GM12878 (cell line): ENCODE data around the gene SLC2A4. TPM values are rescaled to one million over a fixed set of nuclear protein-coding genes. Genes with fewer than 3 reads are reported as not detected.

Experiments
- ATAC-seq: fragments of 200-7000 bp; cut with Tn5 transposase; 3 replicates; pipeline ENCODE4 v1.9.1; 2020; ENCODE audit warnings: mild to moderate bottlenecking, moderate library complexity
- BruUV-seq: library from RNA; stranded (reverse); fragments of 400-500 nt; replicated peaks from 2 replicates; lab custom pipeline; 2021; lab: Mats Ljungman, UMichigan
- CTCF ChIA-PET: fragments of 300-600 bp; sonication (Branson Sonifier 250); formaldehyde crosslinking; extraction: SDS; loops from one replicate; lab custom pipeline; 2021; ENCODE audit warnings: inconsistent platforms; lab: Yijun Ruan, JAX
- POLR2A ChIA-PET: fragments of 350-600 bp; formaldehyde crosslinking; extraction: SDS; loops from one replicate; lab custom pipeline; 2021; ENCODE audit warnings: inconsistent platforms; lab: Charles Lee
- RAD21 ChIA-PET: fragments of 300-600 bp; sonication (Branson Sonifier 250); formaldehyde crosslinking; loops from one replicate; lab custom pipeline; 2023; ENCODE audit warnings: antibody characterized with exemption; ENCODE audit not compliant: unreplicated experiment; lab: Charles Lee
- SMC1A ChIA-PET: fragments of 300-600 bp; sonication (Branson Sonifier 250); formaldehyde crosslinking; loops from one replicate; lab custom pipeline; 2023; ENCODE audit not compliant: unreplicated experiment, uncharacterized antibody; lab: Charles Lee
- DNase-seq: peaks from one replicate; pipeline ENCODE4 v3.0.0-alpha.2; 2011; ENCODE audit warnings: low read depth, low spot score
- FAIRE-seq: peaks from 3 replicates; lab custom pipeline; 2011; peaks lifted over from hg19 to GRCh38; lab: Jason Lieb, UNC
- H2AFZ ChIP-seq: 2 replicates; pipeline ENCODE4 v1.6.0; 2011; ENCODE audit warnings: low read depth, low read length, control low read depth; ENCODE audit not compliant: control insufficient read depth
- H3K27ac ChIP-seq: 2 replicates; pipeline ENCODE4 v1.5.1; 2011; ENCODE audit warnings: control low read depth; ENCODE audit not compliant: control insufficient read depth, insufficient read depth
- H3K27me3 ChIP-seq, 2 experiments: replicated peaks in 1 of 2; 2 replicates each; pipeline versions ENCODE4 v1.6.0 to v1.6.1; 2011; ENCODE audit warnings: low read length in 1 of 2; ENCODE audit not compliant: control insufficient read depth in 2 of 2, insufficient read depth in 2 of 2
- H3K36me3 ChIP-seq, 2 experiments: 2 replicates each; pipeline ENCODE4 v1.5.1; 2011; ENCODE audit warnings: low read length in 1 of 2; ENCODE audit not compliant: control insufficient read depth in 2 of 2, insufficient read depth in 2 of 2
- H3K4me1 ChIP-seq: 2 replicates; pipeline ENCODE4 v1.6.1; 2011; ENCODE audit warnings: mild to moderate bottlenecking, low read length, moderate library complexity, mixed read lengths; ENCODE audit not compliant: control insufficient read depth, insufficient read depth
- H3K4me2 ChIP-seq: 2 replicates; pipeline ENCODE4 v1.6.0; 2011; ENCODE audit warnings: control low read depth; ENCODE audit not compliant: control insufficient read depth, insufficient read depth
- H3K4me3 ChIP-seq: fragments of 200-600 bp; sonication (generic); 2 replicates; pipeline ENCODE4 v1.5.1; 2016
- H3K79me2 ChIP-seq: 2 replicates; pipeline ENCODE4 v1.6.0; 2011; ENCODE audit warnings: low read length; ENCODE audit not compliant: control insufficient read depth, insufficient read depth
- H3K9ac ChIP-seq: 2 replicates; pipeline ENCODE4 v1.8.0; 2011; ENCODE audit warnings: low read length, control low read depth, mixed read lengths; ENCODE audit not compliant: control insufficient read depth, insufficient read depth
- H3K9me3 ChIP-seq: replicated peaks from 3 replicates; pipeline ENCODE4 v1.5.1; 2011; ENCODE audit warnings: mild to moderate bottlenecking, low read length; ENCODE audit not compliant: control insufficient read depth, insufficient read depth
- H4K20me1 ChIP-seq: 2 replicates; pipeline ENCODE4 v1.6.0; 2011; ENCODE audit not compliant: control insufficient read depth, insufficient read depth
- EP300 ChIP-seq, 2 experiments: fragments of 150-350 bp in 1 of 2; IDR thresholded peaks; 2 replicates each; pipeline ENCODE4 v1.6.1; 2011 to 2012; ENCODE audit warnings: low read depth in 2 of 2, low read length in 2 of 2, borderline replicate concordance in 1 of 2, improper control_type of control experiment in 1 of 2, inconsistent platforms in 1 of 2; ENCODE audit not compliant: control insufficient read depth in 1 of 2
- GATAD2B ChIP-seq: fragments of 450-650 bp; conservative IDR thresholded peaks from 2 replicates; pipeline ENCODE4 v1.6.1; 2017; ENCODE audit warnings: low read depth, mild to moderate bottlenecking, moderate library complexity
- POLR2A ChIP-seq: IDR thresholded peaks from 2 replicates; pipeline ENCODE4 v1.6.1; 2011; ENCODE audit warnings: low read depth, mild to moderate bottlenecking, low read length
- POLR2AphosphoS5 ChIP-seq: IDR thresholded peaks from 2 replicates; pipeline ENCODE4 v1.6.1; 2011; ENCODE audit warnings: mild to moderate bottlenecking, low read length, inconsistent platforms
- SMAD5 ChIP-seq: IDR thresholded peaks from 2 replicates; pipeline ENCODE4 v1.6.1; 2016; ENCODE audit warnings: antibody characterized with exemption, low read depth
- WGBS: methylation state at CpG from one replicate; pipeline ENCODE4 v1.1.6; 2016; ENCODE audit warnings: low lambda C conversion rate; ENCODE audit not compliant: insufficient replicate concordance, insufficient coverage; ENCODE audit errors: missing lambda C conversion rate; 5-methylcytosine and 5-hydroxymethylcytosine counted together
- in situ Hi-C: fragments of 300-500 bp; cut with MboI; formaldehyde crosslinking; loops from 9 replicates; pipeline ENCODE4 v1.14.3; 2018; ENCODE audit warnings: mixed read lengths
- intact Hi-C: fragments of 100-400 bp; cut with micrococcal nuclease; formaldehyde crosslinking; loops from one replicate; pipeline ENCODE4 v1.14.2; 2022; ENCODE audit not compliant: unreplicated experiment
- polyA plus RNA-seq, 11 experiments: library from polyadenylated mRNA; depleted of rRNA in 4 of 11; unstranded in 6 of 11; stranded (reverse) in 5 of 11; fragments of >200 nt; fragmentation: Nextera tagmentation in 4 of 11; fragmentation: Illumina TruSeq in 1 of 11; extraction: Ambion mirVana in 4 of 11; extraction: Trizol in 1 of 11; gene quantifications; 1 replicate in 1 of 11; 2 replicates in 10 of 11; pipeline versions ENCODE4 v1.2.1 to v1.2.3, GENCODE V29; 2011 to 2016; ENCODE audit warnings: inconsistent platforms in 2 of 11, missing spikeins in 2 of 11, low read depth in 1 of 11
- total RNA-seq, 4 experiments: library from RNA; depleted of rRNA in 3 of 4; stranded (reverse); fragments of >200 nt in 3 of 4; fragmentation: Illumina TruSeq in 1 of 4; extraction: Trizol in 1 of 4; gene quantifications; 2 replicates each; pipeline versions ENCODE4 v1.2.1 to v1.2.3, GENCODE V29; 2013 to 2021

Gene SLC2A4
- total and polyA plus RNA-seq, 10 of the 15 experiments (the other 5 are each of a cell fraction or from before 2014, with no cell fraction given), result 0.03 to 0.23 (median 0.04) TPM; not detected in 4

- Histone ChIP-seq H3K79me2 (peaks cover 59% of the 10 kb centered on the region), H4K20me1 (peaks cover 21% of the 10 kb centered on the region), H3K36me3 (peaks cover 25 to 35% of the 10 kb centered on the region in 2 experiments), H3K4me1 (peaks cover 24% of the 10 kb centered on the region), H3K4me3 (peak overlapping the region; percentile 99; the same call in 1 of the 2 replicates), H3K9ac (no peak overlapping the region; the same call in 1 of the 2 replicates), H3K27me3 (no peaks in the 10 kb centered on the region), H3K4me2 (peak overlapping the region; percentile 93), H2AFZ (no peak overlapping the region), H3K27ac (no peak overlapping the region), H3K9me3 (no peaks in the 10 kb centered on the region)
- DNase-seq (no peak), ATAC-seq (no peak), FAIRE-seq (no peak)
- TF ChIP-seq EP300 (IDR thresholded peaks at IDR 0.05; ENCODE audit: borderline replicate concordance in 1 of 2, control insufficient read depth in 1 of 2, low read depth in 2 of 2, low read length in 2 of 2) (no peak), POLR2AphosphoS5 (peak; percentile 67; the same call in 1 of the 2 replicates)
- BruUV-seq, result TSS peak; percentile 64
- RAD21 ChIA-PET, result no interaction called here
- POLR2A ChIA-PET, result interaction anchor here (1.5 to 2.6 kb wide), 3 partner anchors 15 to 26 kb away, joined by 3 to 13 read pairs (median 8); partner anchors contain the start of gene ACAP1
- WGBS, result 73% methylated on average over 7 of the region's 7 CpGs
- SMC1A ChIA-PET, result no interaction called here
- intact Hi-C loops (no loop called here), in situ Hi-C loops (no loop called here)
- CTCF ChIA-PET, result interaction anchor here (0.9 to 2.1 kb wide), 3 partner anchors 9 to 25 kb away, joined by 3 to 6 read pairs (median 3); partner anchors contain the start of gene ACAP1
These were observed 29.7 kb downstream of the SLC2A4 start for GRCh38 chr17:7311110-7311705.

GRCh38 chr17:7312432-7313087 lies 31.0 kb downstream of the SLC2A4 start:
- FAIRE-seq (no peak), ATAC-seq (no peak), DNase-seq (no peak)
- POLR2A ChIA-PET, result interaction anchor here (0.6 to 2.6 kb wide), 4 partner anchors 17 to 196 kb away, joined by 3 to 13 read pairs (median 4); partner anchors contain the start of genes ACAP1 and NEURL4
- WGBS, result 71% methylated on average over 7 of the region's 7 CpGs
- Histone ChIP-seq H4K20me1 (peaks cover 21% of the 10 kb centered on the region), H3K4me1 (peaks cover 24% of the 10 kb centered on the region), H3K4me3 (no peak overlapping the region), H3K27me3 (no peaks in the 10 kb centered on the region), H3K36me3 (peaks cover 27 to 35% of the 10 kb centered on the region in 2 experiments), H3K4me2 (peak overlapping the region; percentile 54; the same call in 1 of the 2 replicates), H3K79me2 (peaks cover 58% of the 10 kb centered on the region), H3K9me3 (no peaks in the 10 kb centered on the region), H3K9ac (no peak overlapping the region), H2AFZ (no peak overlapping the region), H3K27ac (no peak overlapping the region)
- RAD21 ChIA-PET, result no interaction called here
- no TSS peak for BruUV-seq
- CTCF ChIA-PET, result interaction anchor here (0.7 to 1.2 kb wide), 3 partner anchors 16 to 267 kb away, joined by 3 read pairs; no protein-coding TSS in a partner anchor
- peak; percentile 31 for TF ChIP-seq POLR2A
- peak; percentile 17; the same call in 1 of the 2 replicates for TF ChIP-seq SMAD5
- TF ChIP-seq GATAD2B, result no peak
- in situ Hi-C loops (no loop called here), intact Hi-C loops (no loop called here)
- SMC1A ChIA-PET, result interaction anchor here (1.0 kb wide), 1 partner anchor 13 kb away, joined by 3 read pairs; no protein-coding TSS in a partner anchor
